Activated naive CD8-positive, alpha-beta T cell (primary cell): Measurements from ENCODE around the gene SPAG17.

ENCODE experiments used
- H3K27ac Mint-ChIP-seq: one replicate; pipeline ENCODE4 v1.8.0; 2021; ENCODE audit warnings: mixed read lengths
- H3K27me3 Mint-ChIP-seq: one replicate; pipeline ENCODE4 v1.8.0; 2021; ENCODE audit warnings: mixed read lengths
- H3K36me3 Mint-ChIP-seq: one replicate; pipeline ENCODE4 v1.8.0; 2021; ENCODE audit warnings: mixed read lengths
- H3K4me1 Mint-ChIP-seq: one replicate; pipeline ENCODE4 v1.8.0; 2021; ENCODE audit warnings: low read depth, mixed read lengths
- H3K4me3 Mint-ChIP-seq: one replicate; pipeline ENCODE4 v1.8.0; 2021; ENCODE audit warnings: mild to moderate bottlenecking, mixed read lengths
- H3K9me3 Mint-ChIP-seq: one replicate; pipeline ENCODE4 v1.8.0; 2021; ENCODE audit warnings: low read depth, mixed read lengths

Gene SPAG17

DNA sequence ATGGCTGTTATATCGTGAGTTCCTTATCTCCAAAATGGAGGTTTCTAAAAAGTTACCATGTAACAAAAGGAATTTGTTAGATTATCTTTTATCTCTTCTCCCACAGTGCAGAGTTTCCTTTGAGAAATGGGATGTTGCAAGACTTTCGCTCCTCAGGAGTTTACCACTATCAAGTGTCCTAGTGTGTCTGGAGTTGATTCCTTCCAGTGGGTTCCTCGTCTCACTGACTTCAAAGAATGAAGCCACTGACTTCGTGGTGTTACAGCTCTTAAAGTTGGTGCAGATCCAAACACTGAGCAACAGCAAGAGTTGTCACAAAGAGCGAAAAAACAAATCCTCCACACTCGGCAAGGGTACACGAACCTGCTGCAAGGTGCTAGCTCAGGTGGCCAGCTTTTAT is 37.0 kb downstream of the SPAG17 start:
- Mint-ChIP-seq H3K4me1 (no peaks in the 10 kb centered on the region), H3K27me3 (no peaks in the 10 kb centered on the region), H3K36me3 (no peaks in the 10 kb centered on the region), H3K4me3 (no peak overlapping the region), H3K9me3 (no peaks in the 10 kb centered on the region), H3K27ac (no peak overlapping the region)

DNA sequence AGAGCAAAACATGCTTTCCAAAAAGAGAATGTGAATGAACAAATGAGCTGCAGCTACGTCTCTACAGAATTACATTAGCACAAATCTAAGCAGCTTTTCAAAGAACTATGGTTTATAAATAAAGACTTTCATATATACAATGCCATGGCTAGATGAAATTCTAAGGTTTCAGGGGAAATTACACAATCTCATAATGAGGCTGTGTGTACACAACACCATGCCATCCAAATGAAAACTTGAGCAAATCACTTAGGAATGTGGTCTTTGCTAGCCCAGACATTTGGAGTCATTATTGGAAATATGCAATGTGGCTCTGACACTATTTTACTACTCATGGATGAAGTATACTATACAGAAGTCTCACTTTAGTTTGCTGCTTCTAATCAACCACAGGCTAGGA is 37.5 kb downstream of the SPAG17 start:
- Mint-ChIP-seq H3K4me1 (no peaks in the 10 kb centered on the region), H3K36me3 (no peaks in the 10 kb centered on the region), H3K9me3 (no peaks in the 10 kb centered on the region), H3K4me3 (no peak overlapping the region), H3K27me3 (no peaks in the 10 kb centered on the region), H3K27ac (no peak overlapping the region)

DNA sequence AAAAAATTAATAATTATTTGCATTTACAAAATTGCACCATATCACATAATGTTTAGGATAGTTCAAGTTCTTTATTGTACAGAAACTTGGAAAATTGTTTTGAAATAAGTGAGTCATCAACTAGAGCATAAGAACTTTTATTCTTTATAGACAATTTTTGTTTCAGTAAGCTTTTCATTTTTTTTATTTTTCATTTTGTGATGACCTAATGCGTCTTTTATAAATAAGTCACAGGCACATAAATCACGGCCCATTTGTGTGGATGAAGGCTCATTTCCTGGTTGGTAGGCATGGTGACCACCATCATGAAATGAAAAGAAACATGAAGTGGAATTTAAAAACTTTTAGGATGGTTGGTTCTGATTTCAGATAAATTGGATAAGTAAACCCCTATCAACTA is 39.3 kb downstream of the SPAG17 start:
- Mint-ChIP-seq H3K9me3 (no peaks in the 10 kb centered on the region), H3K27ac (no peak overlapping the region), H3K36me3 (no peaks in the 10 kb centered on the region), H3K4me3 (no peak overlapping the region), H3K4me1 (no peaks in the 10 kb centered on the region), H3K27me3 (peaks cover 3% of the 10 kb centered on the region)

DNA sequence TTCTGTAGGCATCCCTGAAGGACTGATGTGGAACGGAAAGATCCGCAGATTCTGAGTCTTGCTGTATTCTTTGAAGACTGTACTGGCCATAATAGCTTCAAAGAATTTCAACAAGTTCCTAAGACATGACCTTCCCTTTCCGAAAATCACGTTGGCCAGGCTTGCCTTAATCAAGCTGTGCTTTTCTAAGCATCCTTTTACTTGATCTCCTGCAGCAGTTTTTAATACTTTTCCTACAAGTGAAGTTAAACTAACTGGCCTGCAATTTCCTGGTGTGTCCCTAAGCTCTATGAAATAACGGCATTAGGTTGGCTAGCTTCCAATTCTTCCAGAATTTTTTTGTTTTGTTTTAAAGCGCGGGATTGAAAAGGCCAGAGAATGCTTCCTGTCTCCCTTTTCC is 40.3 kb downstream of the SPAG17 start:
- peaks cover 3% of the 10 kb centered on the region for H3K27me3 Mint-ChIP-seq
- no peaks in the 10 kb centered on the region for H3K36me3 Mint-ChIP-seq
- no peaks in the 10 kb centered on the region for H3K4me1 Mint-ChIP-seq
- H3K4me3 Mint-ChIP-seq, result no peak overlapping the region
- H3K27ac Mint-ChIP-seq, result no peak overlapping the region
- no peaks in the 10 kb centered on the region for H3K9me3 Mint-ChIP-seq

DNA sequence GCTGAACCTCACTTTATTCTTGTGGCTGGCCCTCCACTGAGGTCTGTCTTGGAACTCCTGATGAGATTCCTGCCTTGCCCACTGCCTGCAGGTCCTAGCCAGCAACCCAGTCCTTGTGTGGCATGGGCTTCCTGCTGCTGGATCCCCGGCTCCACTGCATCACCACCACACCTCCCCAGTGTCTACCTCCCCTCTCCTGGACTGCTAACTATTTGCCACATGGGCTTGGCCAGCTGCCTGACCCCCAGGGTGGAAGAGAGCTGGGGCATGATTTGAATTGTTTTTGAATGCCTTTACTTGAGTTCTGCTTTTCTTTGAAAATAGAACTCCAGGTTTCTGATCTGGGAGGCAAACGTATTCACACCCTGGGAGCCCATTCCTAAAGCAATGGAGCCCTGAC is 41.2 kb downstream of the SPAG17 start:
- H3K9me3 Mint-ChIP-seq, result peaks cover 5% of the 10 kb centered on the region
- no peaks in the 10 kb centered on the region for H3K36me3 Mint-ChIP-seq
- no peak overlapping the region for H3K27ac Mint-ChIP-seq
- H3K27me3 Mint-ChIP-seq, result peaks cover 3% of the 10 kb centered on the region
- no peak overlapping the region for H3K4me3 Mint-ChIP-seq
- H3K4me1 Mint-ChIP-seq, result no peaks in the 10 kb centered on the region

DNA sequence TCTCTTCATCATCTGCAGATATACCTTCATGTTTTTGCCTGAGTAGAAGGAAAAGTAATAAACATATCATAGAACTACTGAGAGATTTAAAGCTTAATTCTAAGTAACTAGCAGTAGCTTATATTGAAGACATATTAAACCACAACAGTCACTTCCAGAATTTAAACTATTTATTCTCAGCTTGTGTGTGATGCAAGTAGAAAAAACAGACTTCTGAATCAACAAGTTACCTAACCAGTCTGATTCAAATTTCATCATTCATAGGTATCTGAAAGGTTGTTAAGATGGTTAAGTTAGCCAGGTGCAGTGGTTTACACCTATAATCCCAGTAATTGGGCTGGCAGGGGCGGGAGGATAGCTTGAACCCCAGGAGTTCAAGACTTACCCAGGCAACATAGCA is 41.9 kb downstream of the SPAG17 start:
- Mint-ChIP-seq H3K9me3 (peaks cover 5% of the 10 kb centered on the region), H3K36me3 (no peaks in the 10 kb centered on the region), H3K4me1 (no peaks in the 10 kb centered on the region), H3K4me3 (no peak overlapping the region), H3K27ac (no peak overlapping the region), H3K27me3 (peaks cover 3% of the 10 kb centered on the region)

DNA sequence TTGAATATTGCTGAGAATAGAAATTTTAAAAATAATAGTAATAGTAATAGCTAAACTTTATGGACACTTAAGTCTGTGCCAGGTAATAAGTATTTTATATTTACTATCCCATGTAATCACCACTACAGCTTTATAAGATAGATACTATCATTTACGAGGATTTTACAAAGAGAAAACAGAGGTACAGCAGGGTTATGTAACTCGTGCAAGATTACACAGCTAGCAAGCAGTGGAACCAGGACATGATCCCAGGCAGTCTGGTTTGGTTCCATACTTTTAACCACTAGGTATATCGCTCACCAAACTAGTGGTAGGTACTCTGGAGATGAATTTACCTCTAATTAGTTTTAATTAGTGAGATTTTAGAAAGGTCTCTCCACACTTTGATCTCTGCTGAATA is 42.5 kb downstream of the SPAG17 start:
- Mint-ChIP-seq H3K9me3 (peaks cover 5% of the 10 kb centered on the region), H3K27ac (no peak overlapping the region), H3K36me3 (no peaks in the 10 kb centered on the region), H3K4me1 (no peaks in the 10 kb centered on the region), H3K27me3 (peaks cover 3% of the 10 kb centered on the region), H3K4me3 (no peak overlapping the region)

DNA sequence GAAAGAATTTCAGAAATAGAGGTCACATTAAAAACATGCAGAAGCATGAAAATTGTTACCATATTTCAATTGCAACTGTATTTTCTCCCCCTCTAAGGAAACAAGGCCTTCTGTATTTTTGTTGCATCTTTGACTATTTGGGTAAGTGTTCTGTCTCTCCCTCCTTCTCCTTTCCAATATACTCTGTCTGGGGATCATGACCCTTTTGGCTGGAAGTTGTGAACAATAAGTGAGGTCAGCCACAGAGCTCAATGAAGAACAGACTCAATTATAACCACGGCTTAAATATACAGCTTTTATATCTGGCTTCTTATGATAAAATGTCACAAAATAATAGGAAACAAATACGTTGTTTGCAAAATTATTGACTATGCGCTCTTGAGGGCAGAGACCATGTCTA is 47.1 kb downstream of the SPAG17 start:
- H3K9me3 Mint-ChIP-seq, result peaks cover 5% of the 10 kb centered on the region
- no peak overlapping the region for H3K27ac Mint-ChIP-seq
- peaks cover 3% of the 10 kb centered on the region for H3K4me1 Mint-ChIP-seq
- H3K27me3 Mint-ChIP-seq, result peaks cover 7% of the 10 kb centered on the region
- H3K36me3 Mint-ChIP-seq, result no peaks in the 10 kb centered on the region
- H3K4me3 Mint-ChIP-seq, result no peak overlapping the region

DNA sequence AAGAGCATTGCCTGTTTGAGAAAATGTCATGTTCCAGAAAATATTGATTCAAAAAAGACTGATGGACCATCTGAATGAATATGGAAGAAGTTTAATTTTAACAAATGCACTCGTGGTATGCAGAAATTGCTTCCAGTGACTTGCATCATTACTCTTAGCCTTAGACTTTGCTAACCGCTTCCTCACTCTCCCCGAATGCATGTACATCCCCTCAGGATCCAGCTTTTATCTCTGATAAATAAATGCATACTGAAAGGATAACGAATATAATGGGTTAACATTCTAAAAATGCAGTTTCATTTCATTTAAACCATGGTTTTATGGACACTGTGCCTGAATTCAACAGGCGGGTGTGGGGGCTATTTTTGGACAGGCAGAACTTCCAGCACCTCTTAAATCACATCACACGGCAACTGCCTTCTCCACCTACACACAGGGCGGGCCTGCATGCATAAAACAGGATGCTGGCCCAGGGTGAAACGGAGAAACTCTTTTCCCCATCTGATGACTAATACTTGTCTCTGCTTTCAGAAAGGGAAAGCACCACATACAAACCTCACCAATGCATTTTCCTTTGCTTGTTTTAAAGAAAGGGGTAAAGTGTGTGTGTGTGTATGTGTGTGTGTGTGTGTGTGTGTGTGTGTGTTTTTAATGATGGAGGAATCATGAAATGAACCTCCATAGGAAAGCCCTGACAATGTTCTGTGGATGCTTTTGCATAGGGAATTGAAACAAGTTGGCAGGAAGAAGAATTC is 48.7 kb downstream of the SPAG17 start:
- H3K36me3 Mint-ChIP-seq, result no peaks in the 10 kb centered on the region
- H3K9me3 Mint-ChIP-seq, result peaks cover 5% of the 10 kb centered on the region
- H3K27me3 Mint-ChIP-seq, result peaks cover 10% of the 10 kb centered on the region
- H3K4me3 Mint-ChIP-seq, result no peak overlapping the region
- H3K27ac Mint-ChIP-seq, result no peak overlapping the region
- peaks cover 3% of the 10 kb centered on the region for H3K4me1 Mint-ChIP-seq

DNA sequence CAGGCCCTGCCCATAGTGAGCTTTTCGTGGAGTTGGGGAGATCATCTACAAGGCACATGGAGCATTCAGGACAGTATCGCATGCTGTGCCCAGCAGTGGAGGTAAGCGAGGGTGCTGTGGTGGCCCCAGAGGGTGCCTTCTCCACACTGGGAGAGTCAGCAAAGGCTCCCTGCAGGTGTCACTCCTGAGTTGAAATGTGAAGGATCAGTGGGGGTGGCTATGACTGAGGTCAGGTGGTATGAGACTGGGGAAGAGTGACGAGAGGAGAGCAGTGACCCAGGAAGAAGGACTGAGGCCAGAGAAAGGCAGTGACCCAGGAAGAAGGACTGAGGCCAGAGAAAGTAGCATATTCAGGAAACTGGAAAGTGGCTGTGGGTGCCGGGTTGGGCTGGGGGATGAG is 53.0 kb downstream of the SPAG17 start:
- no peak overlapping the region for H3K4me3 Mint-ChIP-seq
- H3K9me3 Mint-ChIP-seq, result no peaks in the 10 kb centered on the region
- H3K27me3 Mint-ChIP-seq, result peaks cover 10% of the 10 kb centered on the region
- H3K27ac Mint-ChIP-seq, result no peak overlapping the region
- no peaks in the 10 kb centered on the region for H3K36me3 Mint-ChIP-seq
- peaks cover 3% of the 10 kb centered on the region for H3K4me1 Mint-ChIP-seq

DNA sequence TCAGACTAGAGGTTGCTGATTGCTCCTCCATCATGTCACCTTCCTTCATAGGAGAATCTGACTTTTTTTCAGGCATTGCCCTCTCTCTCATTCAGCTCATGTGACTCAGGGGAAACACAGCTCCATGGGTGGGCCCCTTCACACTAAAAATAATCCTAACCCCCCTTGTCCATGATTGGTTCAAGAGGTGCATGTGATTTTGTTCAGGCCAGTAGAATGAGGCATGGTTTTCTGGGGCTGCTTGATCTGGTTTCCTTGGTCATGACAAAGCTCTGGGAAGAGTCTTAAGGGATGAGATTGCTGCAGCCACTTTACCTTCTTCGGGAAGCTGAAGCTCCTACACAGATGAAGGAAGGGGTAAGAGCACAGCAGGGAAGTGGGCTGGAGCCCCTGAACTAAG is 56.3 kb downstream of the SPAG17 start:
- H3K4me1 Mint-ChIP-seq, result no peaks in the 10 kb centered on the region
- H3K27me3 Mint-ChIP-seq, result peaks cover 6% of the 10 kb centered on the region
- no peaks in the 10 kb centered on the region for H3K9me3 Mint-ChIP-seq
- no peak overlapping the region for H3K27ac Mint-ChIP-seq
- no peaks in the 10 kb centered on the region for H3K36me3 Mint-ChIP-seq
- no peak overlapping the region for H3K4me3 Mint-ChIP-seq

DNA sequence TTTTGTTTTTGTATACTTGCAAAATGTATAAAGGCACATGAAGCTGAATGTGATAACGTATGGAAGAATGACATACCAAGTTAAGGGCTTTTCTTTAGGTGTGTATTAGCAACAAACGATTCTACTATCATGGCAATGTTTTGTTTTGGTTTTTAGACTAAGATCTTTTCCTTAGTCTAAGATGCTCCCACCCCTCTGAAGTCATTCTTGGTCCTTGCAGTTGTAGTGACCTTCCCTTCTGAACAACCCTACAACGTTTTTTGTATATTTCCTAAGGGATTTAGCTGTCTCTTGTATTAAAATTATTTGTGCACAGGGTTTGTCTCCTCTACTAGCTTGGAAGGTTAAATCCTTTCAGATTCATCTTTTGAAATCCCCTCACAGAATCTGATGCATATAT is 61.0 kb downstream of the SPAG17 start:
- no peaks in the 10 kb centered on the region for H3K27me3 Mint-ChIP-seq
- no peak overlapping the region for H3K4me3 Mint-ChIP-seq
- no peaks in the 10 kb centered on the region for H3K4me1 Mint-ChIP-seq
- H3K9me3 Mint-ChIP-seq, result no peaks in the 10 kb centered on the region
- no peaks in the 10 kb centered on the region for H3K36me3 Mint-ChIP-seq
- H3K27ac Mint-ChIP-seq, result no peak overlapping the region

DNA sequence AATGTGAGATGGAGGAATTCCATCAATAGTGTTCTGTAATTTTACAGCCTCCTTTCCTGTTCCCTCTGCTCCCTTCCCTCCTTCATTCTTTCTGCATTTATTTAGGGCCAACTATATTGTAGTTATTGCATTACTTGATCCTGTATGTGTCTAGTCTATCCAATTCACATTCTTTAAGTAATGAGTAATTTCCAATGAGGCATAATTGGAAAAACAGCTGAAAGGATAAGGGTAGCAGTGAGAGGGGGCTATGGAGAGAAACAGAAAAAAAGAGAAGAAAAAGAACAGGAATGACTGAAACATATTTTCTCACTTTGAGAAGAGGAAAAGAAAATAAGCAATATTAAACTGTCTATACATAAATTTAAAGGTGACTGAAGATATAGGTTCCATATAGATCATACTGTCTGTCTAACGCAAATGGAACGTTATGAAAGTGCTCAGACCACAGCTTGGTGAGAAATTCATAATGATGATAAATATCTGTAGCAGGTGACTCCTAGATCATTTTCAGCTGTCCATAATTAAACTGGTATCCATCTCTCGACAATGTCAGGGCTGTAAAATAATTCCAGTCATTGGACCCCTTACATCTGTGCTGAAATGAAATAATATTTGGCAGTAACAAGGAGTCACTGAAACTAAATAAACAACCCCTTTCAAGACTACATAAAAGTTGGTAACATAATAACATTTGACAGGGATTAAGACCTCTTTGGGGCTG is 61.8 kb downstream of the SPAG17 start:
- H3K27me3 Mint-ChIP-seq, result peaks cover 3% of the 10 kb centered on the region
- H3K4me3 Mint-ChIP-seq, result no peak overlapping the region
- H3K27ac Mint-ChIP-seq, result no peak overlapping the region
- no peaks in the 10 kb centered on the region for H3K4me1 Mint-ChIP-seq
- no peaks in the 10 kb centered on the region for H3K36me3 Mint-ChIP-seq
- H3K9me3 Mint-ChIP-seq, result no peaks in the 10 kb centered on the region

DNA sequence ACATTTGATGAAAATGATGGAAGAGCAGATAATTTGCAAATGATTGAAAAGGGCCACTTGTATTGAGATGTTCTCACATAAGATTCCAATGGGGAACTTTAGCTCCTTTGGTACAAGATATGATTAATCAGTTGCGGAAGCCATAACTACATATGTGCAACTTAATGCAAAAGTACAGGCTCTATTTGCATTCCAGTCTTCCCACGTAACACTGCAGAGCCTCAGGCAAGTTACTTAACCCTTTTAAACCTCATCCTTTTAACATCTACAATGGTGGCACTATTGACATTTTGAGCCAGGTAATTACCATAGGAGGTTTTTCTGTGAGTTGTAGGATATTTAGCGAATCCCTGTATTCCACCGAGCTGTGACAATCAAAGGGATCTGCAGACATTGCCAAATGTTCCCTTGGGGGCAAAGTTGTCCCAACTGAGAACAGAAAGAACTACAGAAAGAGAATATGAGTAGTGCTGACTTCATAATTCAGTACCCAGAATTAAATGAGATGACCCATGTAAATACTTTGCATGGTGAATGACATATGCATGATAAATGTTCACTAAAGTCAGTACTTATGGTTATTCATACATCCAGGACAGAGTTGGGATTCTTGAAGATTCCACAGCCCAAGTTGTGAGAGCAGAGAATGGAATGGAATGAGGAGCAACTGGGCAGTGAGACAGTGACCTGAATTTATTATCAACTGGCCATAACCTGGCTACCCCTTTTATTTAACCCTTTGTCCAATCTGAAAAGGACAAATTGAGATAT is 62.6 kb downstream of the SPAG17 start:
- no peaks in the 10 kb centered on the region for H3K36me3 Mint-ChIP-seq
- no peak overlapping the region for H3K27ac Mint-ChIP-seq
- peaks cover 6% of the 10 kb centered on the region for H3K27me3 Mint-ChIP-seq
- H3K4me1 Mint-ChIP-seq, result no peaks in the 10 kb centered on the region
- H3K9me3 Mint-ChIP-seq, result no peaks in the 10 kb centered on the region
- H3K4me3 Mint-ChIP-seq, result no peak overlapping the region

DNA sequence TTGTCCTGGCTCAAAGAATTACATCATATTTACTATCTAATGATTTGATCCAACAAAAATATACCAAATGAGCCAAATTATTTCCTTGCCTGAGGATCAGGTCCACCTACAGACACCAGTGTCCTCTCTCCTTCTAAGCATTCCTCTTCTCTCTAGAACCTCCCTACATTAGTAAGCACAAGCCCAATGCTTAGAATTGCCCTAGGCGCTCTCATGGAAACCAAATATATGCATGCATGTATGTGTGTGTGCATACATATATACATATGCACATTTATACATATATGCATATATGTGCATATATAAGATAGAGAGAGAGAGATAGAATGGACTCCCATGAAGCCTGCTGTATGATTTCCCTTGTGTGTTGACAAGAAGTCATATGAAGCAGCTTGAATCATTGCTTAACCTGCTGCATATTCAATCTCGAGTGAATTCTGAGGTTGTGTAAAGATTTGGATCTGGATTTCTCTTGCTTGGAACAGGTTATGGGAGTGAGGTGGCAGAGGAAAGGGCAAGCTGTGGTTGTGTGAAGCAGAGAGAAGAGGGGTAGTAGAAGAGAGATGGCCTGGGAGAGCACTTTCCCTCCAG is 66.1 kb downstream of the SPAG17 start:
- no peak overlapping the region for H3K27ac Mint-ChIP-seq
- H3K27me3 Mint-ChIP-seq, result peaks cover 16% of the 10 kb centered on the region
- H3K9me3 Mint-ChIP-seq, result no peaks in the 10 kb centered on the region
- H3K4me1 Mint-ChIP-seq, result no peaks in the 10 kb centered on the region
- no peaks in the 10 kb centered on the region for H3K36me3 Mint-ChIP-seq
- H3K4me3 Mint-ChIP-seq, result no peak overlapping the region
